ENCODE measurements around the gene MCCC2. TPM values are rescaled to one million over a fixed set of nuclear protein-coding genes. Genes with fewer than 3 reads are reported as not detected.
A peak's percentile ranks its signal among the peaks of the same experiment; 100 is the strongest.
"Not testable (repeated sequence)": the region's sequence is repeated elsewhere in the genome, so short reads cannot be mapped to it uniquely, and the experiment has no call there.

MCCC2 gene
- total RNA-seq, 6 experiments from 2014 or later: 70.4 to 92.7 (median 81.0) TPM

GRCh38 chr5:71596169-71596568, 9.0 kb downstream of the MCCC2 start:
- H3K4me1 ChIP-seq: peaks cover 0 to 5% (median 2%) of the 10 kb centered on the region in 4 donors
- ATAC-seq: no peak
- no peak for TF ChIP-seq CTCF (IDR thresholded peaks at IDR 0.05)
- no peak for TF ChIP-seq POLR2A (IDR thresholded peaks at IDR 0.05)
- H3K36me3 ChIP-seq: peaks cover 0 to 44% (median 21%) of the 10 kb centered on the region in 4 donors
- no peaks in the 10 kb centered on the region for H3K9me3 ChIP-seq
- intact Hi-C loops (cut with DNase I): no loop called here
- H3K4me3 ChIP-seq: no peak overlapping the region
- H3K27ac ChIP-seq: no peak overlapping the region
- DNase-seq: no peak
- WGBS (ENCODE audit: insufficient coverage, low coverage, low lambda C conversion rate, missing lambda C conversion rate): 84% methylated on average over 4 of the region's 4 CpGs
- no peaks in the 10 kb centered on the region for H3K27me3 ChIP-seq

GRCh38 chr5:71597001-71597400, 9.9 kb downstream of the MCCC2 start:
- Histone ChIP-seq H3K4me1 (peaks cover 0 to 5% (median 2%) of the 10 kb centered on the region in 4 donors), H3K27ac (no peak overlapping the region), H3K27me3 (no peaks in the 10 kb centered on the region), H3K36me3 (peaks cover 0 to 51% (median 26%) of the 10 kb centered on the region in 4 donors), H3K9me3 (no peaks in the 10 kb centered on the region), H3K4me3 (no peak overlapping the region)
- no peak for TF ChIP-seq CTCF (IDR thresholded peaks at IDR 0.05)
- TF ChIP-seq POLR2A (IDR thresholded peaks at IDR 0.05): no peak
- no peak for ATAC-seq
- intact Hi-C loops (cut with DNase I): no loop called here
- 100% methylated on average over 1 of the region's 1 CpG for WGBS (ENCODE audit: insufficient coverage, low coverage, low lambda C conversion rate, missing lambda C conversion rate)
- no peak for DNase-seq

DNA sequence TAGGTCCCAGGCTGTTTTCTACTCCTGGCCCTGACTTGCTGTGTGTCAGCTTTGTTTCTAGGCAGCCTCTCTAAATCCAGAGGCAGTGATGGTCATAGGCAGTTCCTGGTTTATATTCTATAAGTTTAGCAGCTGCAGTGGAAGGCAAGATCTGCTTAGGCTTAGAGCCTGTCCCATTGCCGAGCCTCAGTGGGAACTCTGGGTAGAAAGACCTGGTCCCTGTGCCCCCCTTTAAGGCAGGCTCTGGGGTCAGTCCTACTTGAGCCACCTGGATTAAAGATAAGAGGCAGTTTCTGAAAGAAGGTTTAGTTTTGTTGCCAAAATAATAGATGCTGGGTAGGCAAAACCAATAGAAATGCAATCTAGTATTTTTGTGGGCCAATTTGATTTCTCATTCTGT, 13.6 kb downstream of the MCCC2 start:
- 60% methylated on average over 1 of the region's 1 CpG for WGBS (ENCODE audit: insufficient coverage, low coverage, low lambda C conversion rate, missing lambda C conversion rate)

DNA sequence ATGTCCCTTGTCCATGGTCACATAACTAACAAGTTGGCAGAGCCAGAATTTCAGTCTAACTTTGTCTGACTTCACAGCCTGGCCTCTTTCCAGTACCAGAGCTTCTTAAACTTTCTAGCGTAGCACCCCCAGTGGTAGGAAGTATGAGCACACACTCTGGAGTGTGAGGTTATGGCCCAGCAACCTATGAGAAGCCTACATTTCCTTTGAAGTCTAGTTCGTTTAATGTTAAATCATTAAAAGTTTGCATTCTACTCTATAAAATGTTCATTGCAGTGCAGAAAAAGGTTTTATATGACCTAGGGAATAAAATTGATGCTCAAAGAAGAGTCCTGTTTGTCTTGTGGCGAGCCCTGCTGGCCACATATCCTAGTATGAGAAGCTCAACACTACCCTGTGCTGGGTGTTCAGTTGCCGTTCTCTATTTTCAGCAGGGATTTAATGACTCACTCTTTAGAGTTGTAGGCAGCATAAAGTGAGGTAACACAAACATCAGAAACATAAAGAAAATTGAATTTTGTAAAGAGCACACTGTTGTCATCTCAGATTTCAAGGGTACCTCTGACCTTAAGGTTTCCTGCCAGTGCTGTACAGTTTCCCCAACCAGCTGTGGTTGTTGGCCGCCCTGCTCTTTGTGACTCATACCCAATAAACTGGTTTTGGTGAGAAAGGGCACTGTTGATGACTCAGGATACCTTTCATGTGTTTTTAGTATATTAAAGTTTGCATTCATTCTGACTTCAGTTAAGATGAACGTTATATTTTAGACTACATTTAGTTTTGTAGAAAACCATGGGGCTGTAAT, 14.3 kb downstream of the MCCC2 start:
- Histone ChIP-seq H3K9me3 (no peaks in the 10 kb centered on the region), H3K27ac (no peak overlapping the region), H3K36me3 (peaks cover 5 to 66% (median 29%) of the 10 kb centered on the region in 4 donors), H3K4me3 (no peak overlapping the region), H3K4me1 (peaks cover 0 to 5% (median 2%) of the 10 kb centered on the region in 4 donors), H3K27me3 (no peaks in the 10 kb centered on the region)
- DNase-seq: peak in 1 of 3 donors; percentile 73
- intact Hi-C loops (cut with DNase I): no loop called here
- WGBS (ENCODE audit: insufficient coverage, low coverage, low lambda C conversion rate, missing lambda C conversion rate): 64% methylated on average over 6 of the region's 6 CpGs
- peak; percentile 91 to 99 (median 96) for ATAC-seq
- no peak for TF ChIP-seq POLR2A (IDR thresholded peaks at IDR 0.05)
- peak; percentile 46 to 73 (median 66) for TF ChIP-seq CTCF (IDR thresholded peaks at IDR 0.05)

More for the DNA sequence above, 13.6 kb downstream of the MCCC2 start:
- TF ChIP-seq CTCF (IDR thresholded peaks at IDR 0.05): no peak
- TF ChIP-seq POLR2A (IDR thresholded peaks at IDR 0.05): no peak
- H3K4me3 ChIP-seq: no peak overlapping the region
- DNase-seq (no peak), ATAC-seq (peak in 1 of 4 donors; percentile 25)
- H3K9me3 ChIP-seq: no peaks in the 10 kb centered on the region
- intact Hi-C loops (cut with DNase I): no loop called here
- no peak overlapping the region for H3K27ac ChIP-seq
- H3K27me3 ChIP-seq: no peaks in the 10 kb centered on the region
- H3K4me1 ChIP-seq: peaks cover 0 to 5% (median 2%) of the 10 kb centered on the region in 4 donors
- peaks cover 5 to 70% (median 31%) of the 10 kb centered on the region in 4 donors for H3K36me3 ChIP-seq

DNA sequence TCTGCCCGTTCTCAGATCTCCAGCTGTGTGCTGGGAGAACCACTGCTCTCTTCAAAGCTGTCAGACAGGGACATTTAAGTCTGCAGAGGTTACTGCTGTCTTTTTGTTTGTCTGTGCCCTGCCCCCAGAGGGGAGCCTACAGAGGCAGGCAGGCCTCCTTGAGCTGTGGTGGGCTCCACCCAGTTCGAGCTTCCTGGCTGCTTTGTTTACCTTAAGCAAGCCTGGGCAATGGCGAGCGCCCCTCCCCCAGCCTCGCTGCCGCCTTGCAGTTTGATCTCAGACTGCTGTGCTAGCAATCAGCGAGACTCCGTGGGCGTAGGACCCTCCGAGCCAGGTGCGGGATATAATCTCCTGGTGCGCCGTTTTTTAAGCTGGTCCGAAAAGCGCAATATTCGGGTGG, 22.8 kb downstream of the MCCC2 start:
- DNase-seq; H3K9me3 ChIP-seq; ATAC-seq; H3K27me3 ChIP-seq; H3K27ac ChIP-seq; intact Hi-C loops (cut with DNase I); H3K4me1 ChIP-seq; H3K4me3 ChIP-seq: not testable (repeated sequence)
- peaks cover 0 to 33% (median 9%) of the 10 kb centered on the region in 4 donors for H3K36me3 ChIP-seq
- WGBS (ENCODE audit: insufficient coverage, low coverage, low lambda C conversion rate, missing lambda C conversion rate): 100% methylated on average over 2 of the region's 16 CpGs
